ENCODE measurements around the gene PRKCA.
"Not testable (repeated sequence)": the region's sequence is repeated elsewhere in the genome, so short reads cannot be mapped to it uniquely, and the experiment has no call there.

Gene PRKCA

GRCh38 chr17:66464921-66465320 lies 162.5 kb downstream of the PRKCA start:
- no peak for DNase-seq (ENCODE audit: low read depth in 2 of 2)

- DNase-seq (ENCODE audit: low read depth in 2 of 2): no peak
Measured at GRCh38 chr17:66465701-66466100, 163.3 kb downstream of the PRKCA start.

GRCh38 chr17:66466106-66466820 lies 163.8 kb downstream of the PRKCA start:
- no peak for DNase-seq (ENCODE audit: low read depth in 2 of 2)

GRCh38 chr17:66466840-66467367 lies 164.5 kb downstream of the PRKCA start:
- DNase-seq (ENCODE audit: low read depth in 2 of 2): peak; percentile 98

GRCh38 chr17:66467766-66468165 lies 165.4 kb downstream of the PRKCA start:
- DNase-seq (ENCODE audit: low read depth in 2 of 2): no peak

- no peak for DNase-seq (ENCODE audit: low read depth in 2 of 2)
Measured at GRCh38 chr17:66468241-66469087, 166.1 kb downstream of the PRKCA start.

- DNase-seq (ENCODE audit: low read depth in 2 of 2): no peak
Measured at GRCh38 chr17:66469088-66469442, 166.7 kb downstream of the PRKCA start.

GRCh38 chr17:66469461-66469860 lies 167.0 kb downstream of the PRKCA start:
- DNase-seq (ENCODE audit: low read depth in 2 of 2): no peak

- DNase-seq (ENCODE audit: low read depth in 2 of 2): no peak
Measured at GRCh38 chr17:66469890-66470289, 167.5 kb downstream of the PRKCA start.

- no peak for DNase-seq (ENCODE audit: low read depth in 2 of 2)
Measured at GRCh38 chr17:66472123-66472522, 169.7 kb downstream of the PRKCA start.

- no peak for DNase-seq (ENCODE audit: low read depth in 2 of 2)
Measured at GRCh38 chr17:66474258-66474657, 171.8 kb downstream of the PRKCA start.

- no peak for DNase-seq (ENCODE audit: low read depth in 2 of 2)
Measured at GRCh38 chr17:66474806-66475497, 172.5 kb downstream of the PRKCA start.

GRCh38 chr17:66476014-66476413 lies 173.6 kb downstream of the PRKCA start:
- no peak for DNase-seq (ENCODE audit: low read depth in 2 of 2)

- no peak for DNase-seq (ENCODE audit: low read depth in 2 of 2)
Measured at GRCh38 chr17:66477615-66478283, 175.3 kb downstream of the PRKCA start.

GRCh38 chr17:66479230-66479889 lies 176.9 kb downstream of the PRKCA start:
- not testable (repeated sequence) for DNase-seq (ENCODE audit: low read depth in 2 of 2)

GRCh38 chr17:66480243-66480642 lies 177.8 kb downstream of the PRKCA start:
- no peak for DNase-seq (ENCODE audit: low read depth in 2 of 2)

- no peak for DNase-seq (ENCODE audit: low read depth in 2 of 2)
Measured at GRCh38 chr17:66480802-66481201, 178.4 kb downstream of the PRKCA start.

- DNase-seq (ENCODE audit: low read depth in 2 of 2): no peak
Measured at GRCh38 chr17:66481271-66481670, 178.9 kb downstream of the PRKCA start.

- DNase-seq (ENCODE audit: low read depth in 2 of 2): no peak
Measured at GRCh38 chr17:66483906-66484305, 181.5 kb downstream of the PRKCA start.

- DNase-seq (ENCODE audit: low read depth in 2 of 2): no peak
Measured at GRCh38 chr17:66485309-66485947, 183.0 kb downstream of the PRKCA start.

GRCh38 chr17:66487121-66487520 lies 184.7 kb downstream of the PRKCA start:
- DNase-seq (ENCODE audit: low read depth in 2 of 2): no peak

Data from fibroblast of skin of left biceps (primary cell).